GM18909 (cell line): ENCODE results near the gene FIGN.
A peak's percentile ranks its signal among the peaks of the same experiment; 100 is the strongest.

ENCODE experiments used
- ATAC-seq: cut with Tn5 transposase; IDR thresholded peaks from one replicate; pipeline ENCODE4 v1.9.1; 2021; ENCODE audit warnings: mild to moderate bottlenecking; ENCODE audit not compliant: unreplicated experiment, poor library complexity

The FIGN gene

DNA sequence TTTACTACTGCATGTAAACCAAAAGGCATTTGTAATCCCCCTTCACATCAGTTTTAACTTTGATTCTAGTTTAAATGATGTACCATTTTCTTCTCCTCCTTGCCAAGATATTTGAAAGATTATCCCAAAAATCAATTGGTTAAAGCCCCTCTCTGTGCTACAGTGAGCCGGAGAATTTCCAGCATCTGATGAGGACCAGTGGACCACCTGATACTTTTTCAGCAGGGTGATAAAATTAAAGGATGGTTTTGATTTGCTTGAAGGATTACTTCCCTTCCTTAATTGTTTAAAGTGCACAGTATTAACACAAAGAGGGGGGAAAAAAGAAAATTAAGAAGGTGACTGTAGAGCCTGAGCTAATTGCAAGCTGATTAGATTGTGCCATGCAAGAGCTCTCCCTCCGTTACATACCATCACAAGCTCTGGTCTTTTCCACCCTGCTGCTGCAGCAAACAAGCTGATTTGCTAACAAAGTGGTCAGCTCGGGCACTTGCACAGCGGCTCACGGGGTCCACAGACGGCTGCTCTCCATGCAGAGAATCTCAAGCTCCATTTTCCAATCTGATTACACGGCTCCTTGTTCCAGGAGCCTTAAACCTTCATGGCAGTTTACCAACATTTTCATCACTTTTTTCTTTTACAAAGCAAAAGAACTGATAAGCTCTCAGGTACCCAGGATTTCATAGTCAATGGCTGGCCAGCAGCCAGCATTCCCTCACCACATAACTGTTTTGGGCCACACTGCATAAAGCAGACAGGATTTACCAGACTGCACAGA lies 22.1 kb downstream of the FIGN start:
- no peak for ATAC-seq

DNA sequence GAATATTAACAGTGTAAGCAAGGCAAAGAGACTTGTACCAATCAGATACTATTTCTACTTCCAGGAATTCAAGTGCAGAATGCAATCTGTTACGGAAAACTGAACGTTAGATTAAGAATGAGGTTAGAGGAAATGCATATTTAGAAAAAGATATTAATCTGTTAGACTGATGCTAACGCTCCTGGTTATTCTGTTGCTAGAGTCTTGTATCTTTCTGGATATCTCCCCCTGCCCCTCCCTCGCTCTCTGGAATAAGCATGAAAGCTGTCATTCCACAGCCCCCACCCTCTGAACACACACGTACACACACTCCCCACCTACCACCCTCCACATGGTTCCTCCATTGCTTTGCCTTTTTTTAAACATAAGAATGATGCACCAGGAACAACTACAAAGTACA lies 24.1 kb downstream of the FIGN start:
- no peak for ATAC-seq

DNA sequence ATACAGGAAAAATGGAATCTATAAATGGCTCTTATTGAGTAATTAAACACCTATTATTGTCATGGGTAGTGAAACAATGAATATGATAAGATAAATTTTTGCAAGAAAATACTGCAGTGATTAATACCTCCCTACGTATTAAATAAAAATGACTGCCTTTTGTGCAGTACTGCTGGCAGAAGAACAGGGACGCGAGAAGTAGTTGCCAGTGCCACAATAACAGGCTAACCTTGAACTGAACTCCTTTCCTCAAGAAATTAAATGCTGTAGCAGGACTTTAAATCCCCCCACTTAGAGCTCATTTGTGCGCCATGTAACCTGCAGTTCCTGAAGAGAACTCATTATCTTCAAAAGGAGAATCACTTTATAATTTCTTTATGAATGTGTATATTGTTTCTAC lies 24.6 kb downstream of the FIGN start:
- no peak for ATAC-seq

DNA sequence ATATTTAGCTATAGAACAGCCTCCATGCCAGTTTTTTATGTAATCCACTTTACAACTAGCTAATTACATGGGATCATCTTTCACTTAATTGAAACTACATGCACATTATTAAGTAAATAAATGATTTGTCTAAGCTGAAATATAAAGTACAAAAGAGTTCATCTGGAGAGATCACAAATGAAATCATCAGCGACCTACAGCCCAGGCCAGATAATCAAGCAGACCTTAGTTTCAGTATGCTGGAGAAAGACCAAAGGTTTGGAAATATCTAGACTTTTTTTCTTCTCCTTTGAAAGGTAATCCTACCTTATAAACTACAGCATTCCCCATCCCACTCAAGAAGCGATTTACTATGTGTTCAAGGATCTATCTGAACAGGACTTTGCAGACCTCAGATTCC lies 26.5 kb downstream of the FIGN start:
- no peak for ATAC-seq

DNA sequence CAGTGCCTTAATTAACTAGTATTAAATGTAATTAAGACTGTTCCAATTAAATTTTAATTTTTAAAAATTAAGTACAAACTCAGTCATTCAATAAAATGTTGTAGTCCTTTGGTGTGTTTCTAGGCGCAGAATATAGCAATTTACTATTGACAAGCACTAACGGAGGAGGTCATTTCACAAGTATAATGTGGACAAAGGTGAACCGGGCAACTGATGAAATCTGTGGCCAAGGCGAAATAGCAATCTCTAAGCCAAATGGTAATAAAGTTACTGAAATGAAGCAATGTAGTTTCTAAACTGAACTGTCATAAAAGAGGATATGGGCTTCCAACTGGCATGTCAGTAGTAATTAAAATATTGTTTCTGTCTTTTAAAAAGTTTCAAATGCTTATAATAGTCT lies 27.5 kb downstream of the FIGN start:
- no peak for ATAC-seq

DNA sequence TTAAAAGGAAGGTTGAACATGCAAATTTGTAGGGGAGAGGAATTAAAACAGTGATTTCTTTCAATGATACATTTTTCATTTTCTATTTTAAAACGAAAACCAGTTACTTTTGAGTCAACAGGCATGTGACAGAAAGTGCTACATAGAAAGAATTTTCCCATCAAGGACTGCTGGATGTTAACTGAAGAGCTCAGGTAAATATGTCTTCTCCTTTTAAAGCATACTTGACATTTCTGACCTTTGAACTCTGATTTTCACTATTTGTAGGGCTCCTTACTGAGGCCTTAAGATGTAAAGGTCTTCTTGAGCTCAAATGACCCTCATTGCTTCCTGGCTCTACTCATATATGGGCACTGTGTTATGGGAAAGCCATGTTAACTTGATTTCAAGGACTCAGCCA lies 32.4 kb downstream of the FIGN start:
- ATAC-seq = peak; percentile 56

- no peak for ATAC-seq
These were observed 34.2 kb downstream of the FIGN start for GRCh38 chr2:163701399-163702195.

DNA sequence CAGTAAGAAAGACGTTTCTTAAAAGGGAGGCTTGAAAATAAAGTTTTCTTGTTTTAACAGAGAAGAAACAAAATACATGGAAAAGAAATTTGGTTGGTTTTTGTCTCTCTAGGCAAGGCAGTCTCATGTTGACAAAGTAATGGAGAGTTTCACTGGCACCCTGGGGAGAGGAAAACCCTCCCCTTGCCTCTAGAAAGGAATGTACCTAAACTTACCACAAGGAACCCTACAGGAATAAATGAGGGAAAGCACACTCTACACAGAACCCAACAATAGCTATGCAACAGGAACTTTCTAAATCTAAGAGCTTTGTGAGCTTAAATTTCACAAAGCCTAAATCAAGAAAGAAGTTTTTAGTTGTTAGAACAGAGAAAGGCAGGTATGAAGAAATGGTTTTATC lies 37.0 kb downstream of the FIGN start:
- ATAC-seq = no peak

DNA sequence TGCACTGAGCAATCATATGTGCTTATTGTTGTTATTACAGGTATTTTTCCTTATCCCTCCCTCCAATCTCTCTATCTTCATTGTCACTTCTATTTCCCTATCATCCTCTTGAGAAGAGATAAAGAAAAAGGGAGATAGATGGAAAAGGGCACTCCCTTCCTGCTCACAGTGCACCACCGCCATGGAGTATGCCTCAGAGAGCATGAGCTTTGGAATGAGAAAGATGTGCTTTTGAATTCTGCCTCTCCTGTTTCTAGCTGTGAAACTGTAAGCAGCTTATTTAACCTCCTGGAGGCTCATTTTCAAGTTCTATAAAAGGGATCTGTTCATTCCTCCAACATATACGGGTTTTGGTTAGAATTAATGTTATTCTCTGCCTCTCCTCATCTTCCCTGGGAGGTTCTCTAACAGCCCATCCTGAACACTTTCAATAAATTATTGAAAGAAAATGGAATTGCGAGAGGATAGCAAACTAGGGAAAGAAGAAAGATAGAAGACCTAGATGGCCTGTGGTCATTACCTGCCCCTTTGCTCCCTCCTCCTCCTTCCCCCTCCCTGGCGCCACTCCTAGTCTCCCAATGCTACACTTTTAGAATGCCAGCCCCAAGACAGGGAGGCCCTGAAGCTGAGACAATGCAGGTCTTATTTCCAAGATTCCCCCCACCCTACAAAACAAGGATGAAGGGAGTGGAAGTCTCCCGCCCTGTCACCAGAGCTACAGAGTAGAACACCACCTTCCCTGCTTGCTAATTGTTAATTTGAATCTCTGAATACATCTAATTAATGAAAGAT lies 37.8 kb downstream of the FIGN start:
- no peak for ATAC-seq

- no peak for ATAC-seq
These were observed 38.4 kb downstream of the FIGN start for GRCh38 chr2:163697429-163697828.

- no peak for ATAC-seq
These were observed 42.3 kb downstream of the FIGN start for GRCh38 chr2:163693484-163693883.

DNA sequence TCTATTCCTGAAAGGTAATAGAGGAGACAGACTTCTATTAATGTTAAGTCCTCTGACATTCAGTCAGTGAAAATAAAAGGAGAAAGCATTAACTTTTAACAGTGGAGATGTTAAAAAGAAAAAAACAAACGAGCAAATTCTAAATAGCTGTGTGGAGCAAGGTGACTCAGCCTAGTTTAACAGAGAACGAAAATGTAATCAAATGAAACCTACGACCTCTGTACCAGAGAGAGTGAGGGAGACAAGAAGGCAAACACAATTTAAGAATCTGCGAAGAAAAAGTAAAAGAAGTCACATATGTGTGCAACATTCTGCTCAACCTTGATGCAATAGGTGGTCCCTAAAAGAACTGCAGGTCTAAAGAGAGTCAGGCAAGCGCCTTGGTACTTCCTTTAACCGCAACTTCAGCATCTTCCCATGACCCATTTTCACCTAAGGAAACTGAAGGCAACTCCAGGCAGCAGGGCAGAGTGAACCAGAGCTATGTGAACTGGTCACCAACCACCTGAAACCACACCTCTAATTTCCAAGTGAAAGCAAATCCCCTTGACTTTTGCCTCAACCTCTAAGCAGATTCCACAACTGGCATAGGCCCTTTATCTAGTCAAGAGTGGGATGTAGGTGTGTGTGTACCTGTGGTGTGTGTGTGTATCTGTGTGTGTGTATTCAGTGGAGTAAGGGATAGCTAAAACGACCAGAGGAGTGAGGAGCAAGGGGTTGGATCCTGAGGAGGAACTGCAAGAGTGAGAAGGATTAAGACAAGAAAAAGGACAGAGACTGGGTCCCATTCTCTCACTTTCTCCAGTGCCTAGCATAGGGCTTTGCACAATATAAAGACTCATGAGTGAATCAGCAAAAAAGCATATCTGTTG lies 43.0 kb downstream of the FIGN start:
- ATAC-seq = no peak

DNA sequence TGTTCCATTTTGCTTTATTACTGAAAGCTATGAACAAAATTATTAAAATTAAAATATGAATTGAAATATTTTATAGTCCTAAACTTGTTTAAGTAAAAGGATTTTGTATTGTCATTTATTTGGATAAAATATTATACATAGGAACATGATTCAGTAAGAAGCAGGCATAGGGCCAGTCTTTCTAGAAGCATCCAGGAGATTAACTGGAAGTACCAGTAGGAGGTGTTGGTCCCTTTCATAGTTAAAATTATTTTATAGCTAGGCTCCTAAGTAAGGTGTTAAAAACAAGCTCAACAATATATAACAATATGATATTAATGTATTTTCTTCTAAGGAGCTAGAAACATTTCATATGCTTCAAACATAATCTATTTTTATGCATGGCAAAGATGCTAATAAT lies 43.7 kb downstream of the FIGN start:
- ATAC-seq = no peak

- no peak for ATAC-seq
These were observed 44.9 kb downstream of the FIGN start for GRCh38 chr2:163690896-163691295.

- ATAC-seq = no peak
These were observed 48.6 kb downstream of the FIGN start for GRCh38 chr2:163687217-163687616.

DNA sequence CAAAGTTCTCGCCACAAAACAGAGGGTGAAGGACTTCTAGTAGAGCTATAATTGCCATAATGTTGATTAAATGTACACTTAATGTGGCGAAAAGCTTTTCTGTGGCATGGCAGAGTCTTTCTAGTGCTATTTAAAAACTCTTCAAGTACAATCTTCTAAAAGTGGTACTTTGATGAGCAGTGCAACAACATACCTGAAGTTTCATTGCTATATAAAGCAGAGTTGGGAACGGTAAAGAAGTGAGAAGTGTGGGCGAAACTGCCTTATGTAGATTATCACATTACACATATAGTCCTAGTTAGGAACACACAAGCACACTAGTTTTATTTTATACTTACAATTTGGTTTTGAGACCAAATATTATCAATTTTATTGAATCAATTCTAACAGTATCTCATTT lies 49.5 kb downstream of the FIGN start:
- no peak for ATAC-seq

DNA sequence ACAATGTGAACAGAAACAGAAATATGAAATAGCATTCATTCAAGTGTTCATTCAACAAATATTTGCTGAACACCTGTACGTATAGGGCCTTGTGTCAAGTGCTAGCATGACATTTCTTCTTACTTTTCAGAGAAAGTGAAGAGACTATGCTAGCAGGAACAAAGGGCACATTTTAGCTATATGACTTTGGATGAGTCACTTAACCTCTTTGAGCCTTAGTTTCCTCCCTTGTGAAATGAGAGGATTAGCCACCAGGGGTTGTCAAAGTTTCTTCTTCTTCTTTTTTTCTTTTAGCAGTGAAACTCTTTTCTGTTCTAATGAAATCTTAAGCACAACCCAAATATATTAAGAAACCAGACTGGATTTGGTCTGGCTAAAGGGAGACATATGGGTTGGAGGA lies 53.1 kb downstream of the FIGN start:
- ATAC-seq = no peak

GRCh38 chr2:163681745-163682144 lies 54.1 kb downstream of the FIGN start:
- ATAC-seq = no peak

DNA sequence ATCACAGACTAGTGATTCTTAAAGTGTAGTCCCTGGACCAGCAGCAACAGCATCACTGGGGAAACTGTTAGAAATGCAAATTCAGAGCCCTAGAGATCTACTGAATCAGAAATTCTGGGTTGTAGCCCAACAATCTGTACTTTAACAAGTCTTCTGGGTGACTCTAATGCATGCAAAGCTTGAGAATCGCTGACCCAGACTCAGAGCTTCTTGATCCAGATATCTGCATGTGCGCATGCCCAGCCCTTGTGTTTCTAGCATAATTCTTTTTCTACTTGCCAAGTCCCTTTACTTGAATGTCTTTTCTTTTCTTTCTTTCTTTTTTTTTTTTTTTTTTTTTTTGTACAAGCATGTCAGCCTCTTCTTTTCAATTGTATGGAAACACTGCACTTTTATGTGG lies 60.4 kb downstream of the FIGN start:
- ATAC-seq = no peak

DNA sequence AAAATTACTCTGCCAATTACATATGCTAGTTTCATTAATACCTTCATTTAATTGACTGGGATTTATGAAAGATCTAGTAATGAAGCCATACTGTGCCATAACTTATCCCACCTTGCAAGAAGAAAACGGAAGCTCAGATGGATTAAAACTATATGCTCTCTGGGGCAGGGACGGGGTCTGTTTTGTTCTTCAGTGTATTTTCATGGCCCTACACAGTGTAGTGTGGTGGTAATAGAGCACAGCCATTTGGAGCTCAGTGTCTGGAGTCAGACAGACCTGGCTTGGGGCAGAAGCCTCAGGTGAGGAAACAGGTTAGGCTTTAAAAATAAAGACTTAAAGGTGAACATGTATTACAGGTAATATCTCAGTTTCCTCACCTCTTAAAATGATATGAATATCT lies 62.3 kb downstream of the FIGN start:
- ATAC-seq = no peak
